ENCODE results near the gene XYLB. TPM values are rescaled to one million over a fixed set of nuclear protein-coding genes. Genes with fewer than 3 reads are reported as not detected.
A peak's percentile ranks its signal among the peaks of the same experiment; 100 is the strongest.
"Not testable (repeated sequence)": the region's sequence is repeated elsewhere in the genome, so short reads cannot be mapped to it uniquely, and the experiment has no call there.

Gene XYLB
- total RNA-seq: 10 to 100 TPM in 1 of 8 experiments, 1 to 10 TPM in 7; 2.5 to 14.2 (median 5.1) TPM

- 0 to 40% (median 0%) methylated on average over 1 to 19 of the region's 85 CpGs; no CpG with 5 or more reads in 4 of the 10 experiments for WGBS, 10 experiments
- peak within 1 kb of the TSS; percentile 50 to 85 (median 57) for H3K4me3 ChIP-seq
- H3K4me1 ChIP-seq (replicated peaks in 1 of 2): peaks cover 2 to 8% of the 10 kb centered on the region in 2 donors
- in situ Hi-C loops (cut with MboI; ENCODE audit: low pct_unique_long_range_greater_than_20kb in 2 of 9, low sequenced_read_pairs in 9 of 9, unreplicated experiment in 9 of 9): loop anchor here in 1 of 9 experiments (10.0 kb wide), 1 partner anchor 138 kb away; no protein-coding TSS in a partner anchor
- peak; percentile 95 to 99 (median 98) for ATAC-seq (replicated peaks in 6 of 8)
- no peak within 1 kb of the TSS for H3K27ac ChIP-seq
These were observed at the start of gene XYLB for GRCh38 chr3:38346587-38347410. Gene XYLB, plus strand, starts transcription at chr3:38346785. Its CDS starts 84 bp downstream, at chr3:38346869.

- ATAC-seq (replicated peaks in 6 of 8); H3K27ac ChIP-seq; H3K4me1 ChIP-seq (replicated peaks in 1 of 2); H3K4me3 ChIP-seq; in situ Hi-C loops (cut with MboI; ENCODE audit: low pct_unique_long_range_greater_than_20kb in 2 of 9, low sequenced_read_pairs in 9 of 9, unreplicated experiment in 9 of 9): not testable (repeated sequence)
- WGBS, 10 experiments: 54 to 92% (median 86%) methylated on average over 2 to 3 of the region's 4 CpGs; no CpG with 5 or more reads in 4 of the 10 experiments
These were observed 49.5 kb upstream of the XYLB start for GRCh38 chr3:38297053-38297452.

GRCh38 chr3:38297537-38297936 is 49.0 kb upstream of the XYLB start:
- no peak overlapping the region for H3K27ac ChIP-seq
- no peaks in the 10 kb centered on the region for H3K4me1 ChIP-seq (replicated peaks in 1 of 2)
- in situ Hi-C loops (cut with MboI; ENCODE audit: low pct_unique_long_range_greater_than_20kb in 2 of 9, low sequenced_read_pairs in 9 of 9, unreplicated experiment in 9 of 9): no loop called here
- no peak overlapping the region for H3K4me3 ChIP-seq
- ATAC-seq (replicated peaks in 6 of 8): no peak

GRCh38 chr3:38297947-38298711 is 48.5 kb upstream of the XYLB start:
- Histone ChIP-seq H3K4me1 (replicated peaks in 1 of 2) (no peaks in the 10 kb centered on the region), H3K4me3 (no peak overlapping the region), H3K27ac (no peak overlapping the region)
- 25 to 91% (median 53%) methylated on average over 1 to 3 of the region's 5 CpGs; no CpG with 5 or more reads in 1 of the 10 experiments for WGBS, 10 experiments
- peak in 3 of 8 experiments; percentile 59 to 68 (median 64) for ATAC-seq (replicated peaks in 6 of 8)
- in situ Hi-C loops (cut with MboI; ENCODE audit: low pct_unique_long_range_greater_than_20kb in 2 of 9, low sequenced_read_pairs in 9 of 9, unreplicated experiment in 9 of 9): no loop called here

GRCh38 chr3:38306941-38307340 is 39.6 kb upstream of the XYLB start:
- no peak for ATAC-seq (replicated peaks in 6 of 8)
- in situ Hi-C loops (cut with MboI; ENCODE audit: low pct_unique_long_range_greater_than_20kb in 2 of 9, low sequenced_read_pairs in 9 of 9, unreplicated experiment in 9 of 9): no loop called here
- 58 to 73% methylated on average over 2 to 3 of the region's 5 CpGs; no CpG with 5 or more reads in 8 of the 10 experiments for WGBS, 10 experiments
- Histone ChIP-seq H3K4me3 (no peak overlapping the region), H3K4me1 (replicated peaks in 1 of 2) (no peaks in the 10 kb centered on the region), H3K27ac (no peak overlapping the region)

- WGBS, 10 experiments: 80% methylated on average over 1 of the region's 12 CpGs; no CpG with 5 or more reads in 9 of the 10 experiments
- no peak overlapping the region for H3K4me3 ChIP-seq
- no peaks in the 10 kb centered on the region for H3K4me1 ChIP-seq (replicated peaks in 1 of 2)
- no peak for ATAC-seq (replicated peaks in 6 of 8)
- no peak overlapping the region for H3K27ac ChIP-seq
- in situ Hi-C loops (cut with MboI; ENCODE audit: low pct_unique_long_range_greater_than_20kb in 2 of 9, low sequenced_read_pairs in 9 of 9, unreplicated experiment in 9 of 9): no loop called here
These were observed 39.0 kb upstream of the XYLB start for GRCh38 chr3:38307599-38307998.

GRCh38 chr3:38308456-38308855 is 38.1 kb upstream of the XYLB start:
- 40 to 100% (median 72%) methylated on average over 1 to 7 of the region's 9 CpGs; no CpG with 5 or more reads in 1 of the 10 experiments for WGBS, 10 experiments
- in situ Hi-C loops (cut with MboI; ENCODE audit: low pct_unique_long_range_greater_than_20kb in 2 of 9, low sequenced_read_pairs in 9 of 9, unreplicated experiment in 9 of 9): no loop called here
- H3K4me1 ChIP-seq (replicated peaks in 1 of 2): no peaks in the 10 kb centered on the region
- H3K4me3 ChIP-seq: no peak overlapping the region
- no peak for ATAC-seq (replicated peaks in 6 of 8)
- H3K27ac ChIP-seq: no peak overlapping the region

GRCh38 chr3:38311476-38311875 is 35.1 kb upstream of the XYLB start:
- Histone ChIP-seq H3K27ac (no peak overlapping the region), H3K4me3 (no peak overlapping the region), H3K4me1 (replicated peaks in 1 of 2) (no peaks in the 10 kb centered on the region)
- ATAC-seq (replicated peaks in 6 of 8): no peak
- in situ Hi-C loops (cut with MboI; ENCODE audit: low pct_unique_long_range_greater_than_20kb in 2 of 9, low sequenced_read_pairs in 9 of 9, unreplicated experiment in 9 of 9): no loop called here
- 36 to 100% (median 83%) methylated on average over 1 of the region's 1 CpG; no CpG with 5 or more reads in 1 of the 10 experiments for WGBS, 10 experiments

GRCh38 chr3:38311941-38312340 is 34.6 kb upstream of the XYLB start:
- 20 to 64% (median 40%) methylated on average over 1 to 2 of the region's 2 CpGs; no CpG with 5 or more reads in 5 of the 10 experiments for WGBS, 10 experiments
- Histone ChIP-seq H3K27ac (no peak overlapping the region), H3K4me3 (no peak overlapping the region), H3K4me1 (replicated peaks in 1 of 2) (no peaks in the 10 kb centered on the region)
- in situ Hi-C loops (cut with MboI; ENCODE audit: low pct_unique_long_range_greater_than_20kb in 2 of 9, low sequenced_read_pairs in 9 of 9, unreplicated experiment in 9 of 9): no loop called here
- ATAC-seq (replicated peaks in 6 of 8): no peak

- H3K4me3 ChIP-seq: no peak overlapping the region
- H3K27ac ChIP-seq: no peak overlapping the region
- no peaks in the 10 kb centered on the region for H3K4me1 ChIP-seq (replicated peaks in 1 of 2)
- in situ Hi-C loops (cut with MboI; ENCODE audit: low pct_unique_long_range_greater_than_20kb in 2 of 9, low sequenced_read_pairs in 9 of 9, unreplicated experiment in 9 of 9): no loop called here
- no peak for ATAC-seq (replicated peaks in 6 of 8)
- 50 to 100% (median 83%) methylated on average over 1 of the region's 3 CpGs; no CpG with 5 or more reads in 6 of the 10 experiments for WGBS, 10 experiments
These were observed 34.2 kb upstream of the XYLB start for GRCh38 chr3:38312356-38312755.

- Histone ChIP-seq H3K4me3 (no peak overlapping the region), H3K4me1 (replicated peaks in 1 of 2) (no peaks in the 10 kb centered on the region), H3K27ac (no peak overlapping the region)
- in situ Hi-C loops (cut with MboI; ENCODE audit: low pct_unique_long_range_greater_than_20kb in 2 of 9, low sequenced_read_pairs in 9 of 9, unreplicated experiment in 9 of 9): no loop called here
- no peak for ATAC-seq (replicated peaks in 6 of 8)
- WGBS, 10 experiments: no CpG with 5 or more reads among the region's 5 CpGs
These were observed 33.3 kb upstream of the XYLB start for GRCh38 chr3:38313263-38313662.

- 50 to 100% (median 72%) methylated on average over 1 to 8 of the region's 11 CpGs; no CpG with 5 or more reads in 3 of the 10 experiments for WGBS, 10 experiments
- no peak overlapping the region for H3K4me3 ChIP-seq
- no peak overlapping the region for H3K27ac ChIP-seq
- H3K4me1 ChIP-seq (replicated peaks in 1 of 2): no peaks in the 10 kb centered on the region
- in situ Hi-C loops (cut with MboI; ENCODE audit: low pct_unique_long_range_greater_than_20kb in 2 of 9, low sequenced_read_pairs in 9 of 9, unreplicated experiment in 9 of 9): no loop called here
- no peak for ATAC-seq (replicated peaks in 6 of 8)
These were observed 32.9 kb upstream of the XYLB start for GRCh38 chr3:38313695-38314094.

GRCh38 chr3:38314112-38314763 is 32.3 kb upstream of the XYLB start:
- 0 to 60% (median 52%) methylated on average over 1 to 3 of the region's 4 CpGs; no CpG with 5 or more reads in 4 of the 10 experiments for WGBS, 10 experiments
- no peak overlapping the region for H3K27ac ChIP-seq
- in situ Hi-C loops (cut with MboI; ENCODE audit: low pct_unique_long_range_greater_than_20kb in 2 of 9, low sequenced_read_pairs in 9 of 9, unreplicated experiment in 9 of 9): no loop called here
- H3K4me3 ChIP-seq: no peak overlapping the region
- peak in 5 of 8 experiments; percentile 25 to 40 (median 33) for ATAC-seq (replicated peaks in 6 of 8)
- no peaks in the 10 kb centered on the region for H3K4me1 ChIP-seq (replicated peaks in 1 of 2)
